ENCODE measurements around the gene SLC43A2. TPM values are rescaled to one million over a fixed set of nuclear protein-coding genes. Genes with fewer than 3 reads are reported as not detected.

SLC43A2 gene
- total RNA-seq, 2 experiments from 2014 or later, result 9.0 to 10.2 TPM

DNA sequence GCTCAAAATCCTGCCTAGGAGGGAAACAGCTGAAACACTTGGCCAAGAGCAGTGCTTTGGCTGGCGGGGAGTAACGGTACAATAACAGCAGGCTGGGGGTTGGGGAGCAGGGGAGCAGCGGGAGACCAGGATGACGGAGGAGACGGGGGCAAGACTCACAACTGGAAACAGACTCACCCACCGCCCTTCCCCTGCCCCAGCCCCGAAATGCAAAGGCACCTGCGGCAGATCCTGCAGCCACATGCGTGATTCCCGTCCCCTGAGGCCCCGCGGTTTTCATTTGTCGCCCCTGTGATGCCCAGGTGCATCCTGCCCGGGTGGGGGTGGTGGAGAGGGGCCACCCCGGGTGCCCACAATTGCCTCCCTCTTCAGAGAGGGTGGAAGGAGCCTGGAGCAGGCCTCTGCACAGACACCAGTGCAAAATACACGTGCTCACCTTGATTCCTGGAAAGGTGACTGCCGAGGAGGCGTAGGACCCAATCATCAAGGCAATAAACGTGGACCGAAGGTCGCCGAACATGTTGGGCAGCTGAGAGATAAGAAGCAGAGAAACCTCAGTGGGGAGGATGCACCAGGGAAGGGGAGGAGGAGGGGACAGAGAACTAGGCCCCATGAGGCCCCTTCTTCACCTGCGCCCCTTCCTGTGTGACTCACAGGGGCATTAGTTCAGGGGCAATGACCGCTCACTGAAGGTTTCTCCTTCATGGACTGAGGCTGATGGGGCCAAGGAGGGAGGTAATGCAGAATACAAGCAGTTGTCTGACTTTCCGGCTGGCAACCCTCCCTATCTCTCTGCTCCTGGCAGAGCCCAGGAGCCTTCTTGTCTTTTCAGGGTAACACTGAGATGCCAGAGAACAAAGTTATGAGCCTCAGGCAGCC is 35.6 kb downstream of the SLC43A2 start:
- no peak overlapping the region for H3K4me3 Mint-ChIP-seq
- no peaks in the 10 kb centered on the region for H3K9me3 Mint-ChIP-seq
- no peak overlapping the region for H3K4me3 ChIP-seq (ENCODE audit: low read length)
- no peak overlapping the region for H3K27ac Mint-ChIP-seq
- H3K4me1 ChIP-seq (ENCODE audit: insufficient read depth, low read length), result peaks cover 4% of the 10 kb centered on the region
- no peak overlapping the region for H3K27ac ChIP-seq (ENCODE audit: low read depth in 1 of 2, low read length in 2 of 2)
- no peaks in the 10 kb centered on the region for H3K27me3 Mint-ChIP-seq
- H3K27me3 ChIP-seq (ENCODE audit: control insufficient read depth in 1 of 2, insufficient read depth in 2 of 2, low read length in 2 of 2), result no peaks in the 10 kb centered on the region
- H3K36me3 Mint-ChIP-seq (ENCODE audit: low read depth), result no peaks in the 10 kb centered on the region
- POLR2A ChIA-PET, result interaction anchor here (1.1 to 1.6 kb wide), 2 partner anchors 18 to 30 kb away, joined by 3 read pairs; partner anchors contain the start of gene PITPNA
- no peaks in the 10 kb centered on the region for H3K36me3 ChIP-seq (ENCODE audit: insufficient read depth, low read length)
- TF ChIP-seq, protein P1, sequence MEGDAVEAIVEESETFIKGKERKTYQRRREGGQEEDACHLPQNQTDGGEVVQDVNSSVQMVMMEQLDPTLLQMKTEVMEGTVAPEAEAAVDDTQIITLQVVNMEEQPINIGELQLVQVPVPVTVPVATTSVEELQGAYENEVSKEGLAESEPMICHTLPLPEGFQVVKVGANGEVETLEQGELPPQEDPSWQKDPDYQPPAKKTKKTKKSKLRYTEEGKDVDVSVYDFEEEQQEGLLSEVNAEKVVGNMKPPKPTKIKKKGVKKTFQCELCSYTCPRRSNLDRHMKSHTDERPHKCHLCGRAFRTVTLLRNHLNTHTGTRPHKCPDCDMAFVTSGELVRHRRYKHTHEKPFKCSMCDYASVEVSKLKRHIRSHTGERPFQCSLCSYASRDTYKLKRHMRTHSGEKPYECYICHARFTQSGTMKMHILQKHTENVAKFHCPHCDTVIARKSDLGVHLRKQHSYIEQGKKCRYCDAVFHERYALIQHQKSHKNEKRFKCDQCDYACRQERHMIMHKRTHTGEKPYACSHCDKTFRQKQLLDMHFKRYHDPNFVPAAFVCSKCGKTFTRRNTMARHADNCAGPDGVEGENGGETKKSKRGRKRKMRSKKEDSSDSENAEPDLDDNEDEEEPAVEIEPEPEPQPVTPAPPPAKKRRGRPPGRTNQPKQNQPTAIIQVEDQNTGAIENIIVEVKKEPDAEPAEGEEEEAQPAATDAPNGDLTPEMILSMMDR (IDR thresholded peaks at IDR 0.05), result no peak
- ATAC-seq (ENCODE audit: poor library complexity) (no peak), DNase-seq (peak in 1 of 14 experiments; percentile 25)
- H3K9me3 ChIP-seq (ENCODE audit: control insufficient read depth in 1 of 2, insufficient read depth in 1 of 2, low read length in 2 of 2), result no peaks in the 10 kb centered on the region
- H3K4me1 Mint-ChIP-seq (ENCODE audit: low read depth), result no peaks in the 10 kb centered on the region
- intact Hi-C loops (cut with DNase I, micrococcal nuclease), result no loop called here
- CTCF ChIA-PET, result no interaction called here

DNA sequence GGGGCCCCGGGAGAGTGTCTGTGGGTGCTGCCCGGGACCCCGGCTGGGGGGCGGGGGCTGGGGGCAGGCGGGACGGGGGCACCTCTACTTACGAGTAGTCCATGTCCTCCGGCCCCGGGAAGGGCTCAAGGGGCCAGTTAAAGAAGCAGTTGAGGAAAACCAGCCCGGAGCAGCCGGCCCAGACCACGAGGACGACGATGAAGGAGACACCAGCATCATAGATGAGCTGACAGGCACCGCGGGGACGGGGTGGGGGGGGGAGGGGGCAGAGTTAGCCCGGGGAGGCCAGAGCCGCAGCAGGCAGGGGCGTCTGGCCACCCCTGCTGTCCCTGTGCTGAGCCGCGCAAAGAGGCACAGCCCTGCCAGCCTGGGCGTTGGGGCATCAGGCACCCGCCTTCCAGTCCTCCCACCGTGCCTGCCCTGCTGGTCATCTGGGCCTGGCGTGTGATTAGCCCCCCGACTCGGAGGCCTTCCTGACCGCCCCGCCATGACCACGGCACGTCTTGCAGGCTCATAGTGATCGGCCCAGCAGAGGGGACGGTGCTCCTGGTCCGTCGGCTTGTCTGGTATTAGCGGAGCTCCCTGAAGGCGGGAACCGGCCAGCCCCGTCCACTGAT is 37.1 kb downstream of the SLC43A2 start:
- POLR2A ChIA-PET, result no interaction called here
- H3K4me1 Mint-ChIP-seq (ENCODE audit: low read depth), result no peaks in the 10 kb centered on the region
- H3K27me3 ChIP-seq (ENCODE audit: control insufficient read depth in 1 of 2, insufficient read depth in 2 of 2, low read length in 2 of 2), result no peaks in the 10 kb centered on the region
- no peak overlapping the region for H3K4me3 Mint-ChIP-seq
- no peaks in the 10 kb centered on the region for H3K36me3 Mint-ChIP-seq (ENCODE audit: low read depth)
- no peaks in the 10 kb centered on the region for H3K36me3 ChIP-seq (ENCODE audit: insufficient read depth, low read length)
- no peaks in the 10 kb centered on the region for H3K9me3 ChIP-seq (ENCODE audit: control insufficient read depth in 1 of 2, insufficient read depth in 1 of 2, low read length in 2 of 2)
- no peak overlapping the region for H3K27ac ChIP-seq (ENCODE audit: low read depth in 1 of 2, low read length in 2 of 2)
- intact Hi-C loops (cut with DNase I, micrococcal nuclease), result no loop called here
- no peaks in the 10 kb centered on the region for H3K9me3 Mint-ChIP-seq
- no peaks in the 10 kb centered on the region for H3K27me3 Mint-ChIP-seq
- TF ChIP-seq, protein P1 (IDR thresholded peaks at IDR 0.05), result no peak
- ATAC-seq (ENCODE audit: poor library complexity) (no peak), DNase-seq (no peak)
- CTCF ChIA-PET, result no interaction called here
- H3K27ac Mint-ChIP-seq, result no peak overlapping the region
- H3K4me3 ChIP-seq (ENCODE audit: low read length), result no peak overlapping the region
- H3K4me1 ChIP-seq (ENCODE audit: insufficient read depth, low read length), result peaks cover 4% of the 10 kb centered on the region

DNA sequence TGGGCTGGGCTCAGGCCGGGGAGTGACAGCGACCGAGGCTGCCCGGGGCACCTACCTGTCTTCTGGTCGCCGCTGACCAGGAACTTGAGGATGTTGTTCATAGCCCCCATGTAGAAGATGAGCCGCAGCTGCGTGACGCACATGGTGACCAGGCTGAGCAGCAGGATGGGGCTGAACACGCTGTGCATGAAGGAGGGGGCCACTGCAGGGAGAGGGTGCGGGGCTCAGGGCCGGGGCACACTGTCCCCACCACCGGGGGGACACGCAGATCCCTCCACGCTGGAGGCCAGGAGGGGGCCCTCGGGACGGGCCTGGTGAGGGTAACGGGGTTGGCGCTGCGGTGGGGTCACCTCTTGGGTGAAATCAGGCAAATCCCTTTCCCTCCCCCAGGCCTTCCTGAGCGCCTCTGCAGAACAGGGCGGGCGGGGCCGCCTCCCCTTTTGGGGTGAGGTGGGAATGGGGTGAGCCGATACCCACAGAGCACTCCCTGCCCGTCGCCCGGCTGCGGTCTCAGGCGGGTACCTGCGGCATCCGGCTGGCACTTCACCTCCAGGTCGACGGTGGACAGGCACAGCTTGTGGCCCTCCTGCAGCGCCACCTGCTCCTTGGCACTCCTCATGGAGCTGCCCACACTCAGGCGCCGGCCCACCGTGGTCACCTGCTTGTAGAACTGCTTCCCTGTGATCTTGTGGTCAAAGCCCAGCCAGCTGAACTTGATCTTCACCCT is 37.7 kb downstream of the SLC43A2 start:
- no peaks in the 10 kb centered on the region for H3K4me1 Mint-ChIP-seq (ENCODE audit: low read depth)
- Histone ChIP-seq H3K27me3 (ENCODE audit: control insufficient read depth in 1 of 2, insufficient read depth in 2 of 2, low read length in 2 of 2) (no peaks in the 10 kb centered on the region), H3K4me1 (ENCODE audit: insufficient read depth, low read length) (peaks cover 4% of the 10 kb centered on the region), H3K9me3 (ENCODE audit: control insufficient read depth in 1 of 2, insufficient read depth in 1 of 2, low read length in 2 of 2) (no peaks in the 10 kb centered on the region), H3K27ac (ENCODE audit: low read depth in 1 of 2, low read length in 2 of 2) (no peak overlapping the region), H3K36me3 (ENCODE audit: insufficient read depth, low read length) (no peaks in the 10 kb centered on the region), H3K4me3 (ENCODE audit: low read length) (no peak overlapping the region)
- DNase-seq (no peak), ATAC-seq (ENCODE audit: poor library complexity) (no peak)
- H3K27ac Mint-ChIP-seq, result no peak overlapping the region
- no peak overlapping the region for H3K4me3 Mint-ChIP-seq
- CTCF ChIA-PET, result no interaction called here
- intact Hi-C loops (cut with DNase I, micrococcal nuclease), result no loop called here
- H3K27me3 Mint-ChIP-seq, result no peaks in the 10 kb centered on the region
- TF ChIP-seq, protein P1 (IDR thresholded peaks at IDR 0.05), result no peak
- no peaks in the 10 kb centered on the region for H3K36me3 Mint-ChIP-seq (ENCODE audit: low read depth)
- POLR2A ChIA-PET, result no interaction called here
- H3K9me3 Mint-ChIP-seq, result no peaks in the 10 kb centered on the region

All from CD4-positive, alpha-beta T cell (primary cell).